Ammon's horn (tissue), 1 donor: ENCODE results near the gene DHX15.

Experiments
- DNase-seq: peaks from one replicate; pipeline ENCODE4 v3.0.0-alpha.2; 2016; ENCODE audit warnings: low spot score

Gene DHX15

GRCh38 chr4:24582235-24582832, 2.0 kb downstream of the DHX15 start:
- peak; percentile 4 for DNase-seq

GRCh38 chr4:24578364-24578763, 6.0 kb downstream of the DHX15 start:
- DNase-seq: no peak

- no peak for DNase-seq
These were observed 8.1 kb downstream of the DHX15 start for GRCh38 chr4:24576276-24576675.

- DNase-seq: no peak
These were observed 10.1 kb downstream of the DHX15 start for GRCh38 chr4:24574236-24574635.

- DNase-seq: no peak
These were observed 10.8 kb downstream of the DHX15 start for GRCh38 chr4:24573582-24573981.

GRCh38 chr4:24570574-24571236, 13.6 kb downstream of the DHX15 start:
- DNase-seq: no peak

- DNase-seq: no peak
These were observed 14.2 kb downstream of the DHX15 start for GRCh38 chr4:24570172-24570571.

GRCh38 chr4:24569662-24570061, 14.7 kb downstream of the DHX15 start:
- no peak for DNase-seq

- DNase-seq: no peak
These were observed 15.9 kb downstream of the DHX15 start for GRCh38 chr4:24568425-24568824.

GRCh38 chr4:24565054-24565453, 19.3 kb downstream of the DHX15 start:
- DNase-seq: no peak

GRCh38 chr4:24564488-24564887, 19.9 kb downstream of the DHX15 start:
- DNase-seq: no peak

- DNase-seq: no peak
These were observed 22.8 kb downstream of the DHX15 start for GRCh38 chr4:24561438-24562139.

GRCh38 chr4:24560868-24561368, 23.4 kb downstream of the DHX15 start:
- DNase-seq: no peak

GRCh38 chr4:24559889-24560288, 24.5 kb downstream of the DHX15 start:
- DNase-seq: no peak

GRCh38 chr4:24559032-24559821, 25.1 kb downstream of the DHX15 start:
- no peak for DNase-seq

GRCh38 chr4:24557026-24558025, 27.0 kb downstream of the DHX15 start:
- no peak for DNase-seq

GRCh38 chr4:24551492-24552289, 32.7 kb downstream of the DHX15 start:
- DNase-seq: peak; percentile 21

GRCh38 chr4:24550441-24551175, 33.7 kb downstream of the DHX15 start:
- no peak for DNase-seq

- no peak for DNase-seq
These were observed 36.4 kb downstream of the DHX15 start for GRCh38 chr4:24547979-24548378.
